Measurements from ENCODE around the gene EXOC8. TPM values are rescaled to one million over a fixed set of nuclear protein-coding genes. Genes with fewer than 3 reads are reported as not detected.

The EXOC8 gene
- total RNA-seq, 2 donors from 2014 or later = 29.8 to 35.9 TPM

DNA sequence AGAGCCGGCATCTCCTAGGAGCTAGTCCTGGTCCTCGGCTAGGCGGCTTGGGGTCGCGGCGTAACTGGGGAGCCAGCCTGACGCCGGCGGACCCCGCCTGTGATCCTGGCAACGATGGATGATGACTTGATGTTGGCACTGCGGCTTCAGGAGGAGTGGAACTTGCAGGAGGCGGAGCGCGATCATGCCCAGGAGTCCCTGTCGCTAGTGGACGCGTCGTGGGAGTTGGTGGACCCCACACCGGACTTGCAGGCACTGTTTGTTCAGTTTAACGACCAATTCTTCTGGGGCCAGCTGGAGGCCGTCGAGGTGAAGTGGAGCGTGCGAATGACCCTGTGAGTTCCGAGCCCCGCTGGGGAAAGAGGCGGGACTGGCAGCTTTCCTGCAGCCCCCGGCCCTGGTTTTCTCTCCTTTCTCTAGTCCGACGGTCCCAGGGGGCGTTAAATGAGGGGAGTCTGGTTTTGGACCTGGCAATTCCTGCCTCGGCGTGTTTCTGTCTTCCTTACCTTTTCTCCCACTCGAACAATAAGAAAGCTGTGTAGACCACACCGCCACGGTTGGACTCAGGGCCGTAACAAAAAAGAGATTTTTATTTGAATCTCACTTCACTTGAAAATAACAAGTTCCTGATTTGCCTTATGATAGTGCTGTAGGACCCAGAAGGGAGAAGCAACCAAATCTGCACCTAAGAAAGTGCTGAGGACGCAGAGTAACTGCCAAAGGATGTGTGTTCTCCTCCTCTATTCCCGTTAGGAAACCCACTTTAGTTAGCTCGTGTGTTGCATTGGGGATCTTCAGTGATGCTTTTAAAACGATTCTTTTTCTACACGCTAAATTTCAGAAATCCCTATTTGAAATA lies 847 bp upstream of the EXOC8 start, which contains the start of gene SPRTN:
SPRTN (plus strand) TSS at position 24 of the 859 bp plus-strand sequence; CDS start at position 115, 91 bp downstream.
- peak within 1 kb of the TSS; percentile 95 for H3K4me3 Mint-ChIP-seq

DNA sequence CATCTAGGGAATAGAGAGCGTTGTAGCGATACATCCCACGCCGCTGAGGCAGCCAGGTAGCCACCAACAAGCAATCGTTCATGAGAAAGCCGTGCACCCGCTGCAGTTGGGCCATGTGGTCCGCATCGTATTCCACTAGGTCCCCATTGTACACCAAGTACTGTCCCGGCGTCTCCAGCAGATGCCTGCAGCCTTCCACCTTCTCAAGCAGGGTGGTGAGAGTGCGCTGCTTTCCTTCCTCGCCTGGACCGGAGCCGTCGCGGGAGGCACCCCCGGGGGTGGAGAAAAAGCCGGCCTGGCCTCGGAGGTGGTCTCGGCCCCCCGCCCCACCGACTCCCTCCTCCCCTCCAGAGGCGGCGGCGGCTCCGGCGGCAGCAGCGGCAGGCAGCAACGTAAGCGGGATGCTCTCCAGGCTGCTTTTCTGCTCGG lies 595 bp downstream of the EXOC8 start:
- Mint-ChIP-seq H3K27me3 (no peaks in the 10 kb centered on the region), H3K4me3 (peak overlapping the region; percentile 95), H3K36me3 (ENCODE audit: low read depth) (peaks cover 8% of the 10 kb centered on the region), H3K27ac (peak overlapping the region; percentile 98), H3K4me1 (peaks cover 40% of the 10 kb centered on the region)
- ATAC-seq (peak; percentile 2), DNase-seq (peak in 2 of 3 donors; percentile 38 to 41)
- no peaks in the 10 kb centered on the region for H3K9me3 ChIP-seq (ENCODE audit: control insufficient read depth, low read length, poor library complexity, severe bottlenecking)

More for the DNA sequence above, 847 bp upstream of the EXOC8 start, which contains the start of gene SPRTN:
- H3K27me3 Mint-ChIP-seq = no peaks in the 10 kb centered on the region
- H3K27ac Mint-ChIP-seq = peak within 1 kb of the TSS; percentile 98
- DNase-seq (no peak), ATAC-seq (no peak)
- no peaks in the 10 kb centered on the region for H3K9me3 ChIP-seq (ENCODE audit: control insufficient read depth, low read length, poor library complexity, severe bottlenecking)
- peaks cover 43% of the 10 kb centered on the region for H3K4me1 Mint-ChIP-seq
- peaks cover 8% of the 10 kb centered on the region for H3K36me3 Mint-ChIP-seq (ENCODE audit: low read depth)

DNA sequence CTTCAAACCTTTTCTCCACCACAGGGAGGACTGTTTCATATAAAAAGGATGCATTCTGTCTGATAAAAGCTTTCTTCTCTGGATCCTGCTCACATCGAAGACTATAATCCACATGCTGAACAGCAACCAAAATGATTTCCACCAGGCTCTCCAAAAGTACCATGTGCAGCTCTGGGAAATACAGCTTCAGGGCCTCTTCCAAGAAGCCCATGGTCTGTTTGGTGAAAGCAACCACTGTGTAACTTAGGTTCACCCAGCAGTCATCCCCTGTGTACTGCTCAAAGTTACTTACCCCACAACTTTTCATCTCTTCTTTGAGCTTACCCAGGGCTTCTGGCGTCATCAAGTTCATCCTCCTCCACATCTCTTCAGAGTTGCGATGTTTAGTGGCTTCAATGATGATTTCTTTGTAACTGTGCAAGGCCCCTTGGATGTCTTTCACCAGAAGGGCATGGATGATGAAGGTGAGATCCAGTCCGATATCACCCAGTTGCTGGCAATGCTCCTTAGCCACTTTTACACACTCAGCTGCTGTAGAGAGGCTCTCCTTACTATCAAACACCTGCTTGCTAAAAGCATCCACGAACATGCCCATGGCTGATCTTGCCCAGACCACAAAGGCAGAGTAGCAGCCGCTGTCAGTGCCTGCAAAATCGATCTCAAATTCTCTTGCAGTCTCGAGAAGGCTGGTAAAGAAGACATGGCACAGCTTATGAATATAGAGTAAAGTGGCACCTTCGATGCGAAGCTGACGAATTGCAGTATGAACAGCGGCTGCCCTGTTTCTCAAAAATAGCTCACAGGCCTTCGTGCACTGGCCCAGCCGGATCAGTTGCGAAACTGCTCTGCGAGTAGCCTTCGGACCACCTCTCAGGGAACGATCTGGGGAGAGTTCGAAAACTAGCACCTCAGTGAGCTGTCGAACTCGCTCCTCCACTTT lies 1.7 kb downstream of the EXOC8 start:
- peaks cover 8% of the 10 kb centered on the region for H3K36me3 Mint-ChIP-seq (ENCODE audit: low read depth)
- H3K9me3 ChIP-seq (ENCODE audit: control insufficient read depth, low read length, poor library complexity, severe bottlenecking) = no peaks in the 10 kb centered on the region
- DNase-seq (no peak), ATAC-seq (no peak)
- no peaks in the 10 kb centered on the region for H3K27me3 Mint-ChIP-seq
- H3K27ac Mint-ChIP-seq = peak overlapping the region; percentile 98
- peak overlapping the region; percentile 95 for H3K4me3 Mint-ChIP-seq
- H3K4me1 Mint-ChIP-seq = peaks cover 44% of the 10 kb centered on the region

DNA sequence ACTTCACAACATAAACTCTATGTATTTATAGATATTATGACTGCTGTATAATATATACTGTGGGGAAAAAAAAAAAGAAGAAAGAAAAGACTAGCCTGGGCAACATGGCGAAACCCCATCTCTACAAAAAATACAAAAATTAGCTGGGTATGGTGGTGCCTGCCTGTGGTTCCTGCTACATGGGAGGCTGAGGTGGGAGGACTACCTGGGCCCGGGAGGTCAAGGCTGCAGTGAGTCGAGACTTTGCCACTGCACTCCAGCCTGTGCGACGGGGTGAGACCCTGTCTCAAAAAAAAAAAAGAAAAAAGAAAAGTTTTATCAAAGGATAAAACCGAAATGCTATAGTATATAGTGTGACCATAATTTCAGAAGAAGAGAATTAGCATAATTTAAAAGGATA lies 2.7 kb downstream of the EXOC8 start:
- DNase-seq = no peak

DNA sequence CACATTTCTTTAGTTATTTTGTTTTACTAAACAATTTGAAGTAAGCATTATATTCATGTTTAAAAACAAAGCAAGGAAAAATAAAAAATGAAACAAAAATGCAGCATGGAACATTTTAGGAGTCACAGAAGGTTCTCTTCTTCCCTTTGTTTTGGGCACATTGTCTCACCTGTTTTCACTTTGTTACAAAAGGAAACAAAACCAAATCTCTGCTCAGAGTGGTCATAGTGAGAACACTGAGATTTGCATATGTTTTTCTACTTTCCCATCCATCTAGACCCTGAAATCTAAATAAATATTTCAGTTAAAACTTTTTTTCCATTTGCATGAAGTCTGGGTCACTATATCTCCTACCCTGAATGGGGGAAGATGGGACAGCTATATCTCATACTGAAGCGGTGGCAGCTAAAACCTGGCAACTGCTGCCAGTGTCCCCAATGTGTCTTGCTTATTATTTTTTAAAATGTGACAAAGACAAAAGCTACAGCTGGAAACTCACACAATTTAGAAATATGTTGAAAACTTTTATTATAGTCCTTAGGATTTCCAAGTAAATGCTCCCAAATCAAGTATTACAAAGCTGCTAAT lies 3.5 kb downstream of the EXOC8 start:
- H3K9me3 ChIP-seq (ENCODE audit: control insufficient read depth, low read length, poor library complexity, severe bottlenecking) = no peaks in the 10 kb centered on the region
- Mint-ChIP-seq H3K27me3 (no peaks in the 10 kb centered on the region), H3K4me3 (peak overlapping the region; percentile 74), H3K27ac (peak overlapping the region; percentile 98), H3K36me3 (ENCODE audit: low read depth) (peaks cover 8% of the 10 kb centered on the region), H3K4me1 (peaks cover 39% of the 10 kb centered on the region)
- ATAC-seq (no peak), DNase-seq (no peak)

More for the DNA sequence above, 2.7 kb downstream of the EXOC8 start:
- Mint-ChIP-seq H3K27me3 (no peaks in the 10 kb centered on the region), H3K4me1 (peaks cover 42% of the 10 kb centered on the region), H3K4me3 (peak overlapping the region; percentile 74), H3K27ac (peak overlapping the region; percentile 98), H3K36me3 (ENCODE audit: low read depth) (peaks cover 8% of the 10 kb centered on the region)
- ATAC-seq = no peak
- H3K9me3 ChIP-seq (ENCODE audit: control insufficient read depth, low read length, poor library complexity, severe bottlenecking) = no peaks in the 10 kb centered on the region

DNA sequence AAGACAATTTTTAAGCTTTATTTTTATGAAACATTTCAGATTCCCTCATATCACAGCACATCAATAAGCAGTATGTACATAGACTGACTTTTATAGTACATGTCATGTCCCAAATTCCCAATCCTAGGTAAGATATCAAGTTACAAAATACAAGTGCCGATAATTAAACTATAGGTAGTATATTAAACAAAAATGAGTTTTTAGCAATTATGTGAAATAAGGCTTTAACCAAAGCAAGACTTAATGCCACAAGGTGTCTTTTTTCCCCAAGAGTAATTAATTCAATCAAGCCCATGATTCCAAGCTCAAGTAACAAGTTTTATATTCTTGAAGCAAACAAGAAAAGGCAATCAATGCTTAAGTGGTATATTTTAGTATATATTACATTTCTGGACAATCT lies 4.9 kb downstream of the EXOC8 start:
- Mint-ChIP-seq H3K36me3 (ENCODE audit: low read depth) (peaks cover 5% of the 10 kb centered on the region), H3K4me1 (peaks cover 30% of the 10 kb centered on the region), H3K27ac (peak overlapping the region; percentile 24), H3K4me3 (no peak overlapping the region), H3K27me3 (no peaks in the 10 kb centered on the region)
- no peaks in the 10 kb centered on the region for H3K9me3 ChIP-seq (ENCODE audit: control insufficient read depth, low read length, poor library complexity, severe bottlenecking)
- no peak for ATAC-seq
- no peak for DNase-seq

DNA sequence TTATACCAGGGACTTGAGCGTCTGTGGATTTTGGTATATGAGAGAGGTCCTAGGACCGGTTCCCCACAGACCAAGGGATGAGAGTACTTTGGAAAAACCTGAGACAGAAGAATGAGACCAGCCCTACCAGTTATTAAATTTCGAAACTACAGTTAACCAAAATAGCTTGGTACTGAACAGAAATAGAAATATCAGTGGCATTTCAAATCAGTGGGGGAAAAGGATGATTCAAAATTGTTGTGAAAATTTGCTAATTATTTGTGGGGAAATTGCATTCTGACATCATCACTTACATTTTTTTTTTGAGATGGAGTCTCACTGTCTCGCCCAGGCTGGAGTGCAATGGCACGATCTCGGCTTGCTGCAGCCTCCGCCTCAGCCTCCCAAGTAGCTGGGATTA lies 8.2 kb downstream of the EXOC8 start:
- DNase-seq (no peak), ATAC-seq (no peak)
- Mint-ChIP-seq H3K4me3 (no peak overlapping the region), H3K4me1 (peaks cover 14% of the 10 kb centered on the region), H3K36me3 (ENCODE audit: low read depth) (no peaks in the 10 kb centered on the region), H3K27ac (no peak overlapping the region), H3K27me3 (no peaks in the 10 kb centered on the region)
- no peaks in the 10 kb centered on the region for H3K9me3 ChIP-seq (ENCODE audit: control insufficient read depth, low read length, poor library complexity, severe bottlenecking)

DNA sequence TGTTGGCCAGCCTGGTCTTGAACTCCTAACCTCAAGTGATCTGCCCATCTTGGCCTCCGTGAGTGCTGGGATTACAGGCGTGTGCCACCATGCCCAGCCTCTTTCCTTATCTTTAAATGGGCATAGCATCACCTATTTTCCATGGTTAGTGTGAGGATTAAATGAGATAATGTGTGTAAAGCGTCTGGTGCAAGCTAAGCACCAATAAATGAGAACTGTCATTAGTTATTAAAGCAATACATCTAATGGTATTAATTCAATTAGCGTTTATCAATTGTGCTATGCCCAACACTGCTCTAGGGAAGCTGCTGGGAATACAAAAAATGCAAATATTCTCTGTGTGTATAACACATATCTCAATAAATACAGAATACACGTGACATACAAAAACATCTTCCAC lies 10.0 kb downstream of the EXOC8 start:
- H3K27ac Mint-ChIP-seq = no peak overlapping the region
- DNase-seq = no peak
- H3K27me3 Mint-ChIP-seq = no peaks in the 10 kb centered on the region
- no peaks in the 10 kb centered on the region for H3K36me3 Mint-ChIP-seq (ENCODE audit: low read depth)
- H3K4me1 Mint-ChIP-seq = peaks cover 12% of the 10 kb centered on the region
- no peaks in the 10 kb centered on the region for H3K9me3 ChIP-seq (ENCODE audit: control insufficient read depth, low read length, poor library complexity, severe bottlenecking)
- no peak for ATAC-seq
- no peak overlapping the region for H3K4me3 Mint-ChIP-seq

DNA sequence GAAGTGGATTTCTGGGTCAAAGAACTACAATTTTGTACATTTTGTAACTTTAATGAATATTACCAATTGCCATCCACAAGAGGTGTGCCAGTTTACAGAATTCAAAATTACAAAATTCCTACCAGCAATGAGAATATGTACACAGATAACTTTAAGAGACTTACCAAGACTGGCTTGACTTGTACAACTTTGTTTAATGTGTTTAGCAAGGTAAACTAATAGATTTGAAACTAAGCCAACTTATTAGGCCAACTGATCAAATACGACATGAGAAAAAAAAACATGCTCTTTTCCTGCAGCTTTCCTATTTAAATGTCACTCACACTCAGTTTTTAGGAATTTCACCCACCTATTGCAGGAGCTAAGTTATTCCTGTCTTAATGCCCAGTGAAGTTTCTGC lies 11.4 kb downstream of the EXOC8 start:
- no peak for ATAC-seq
- Mint-ChIP-seq H3K27ac (no peak overlapping the region), H3K4me3 (no peak overlapping the region), H3K4me1 (peaks cover 6% of the 10 kb centered on the region), H3K27me3 (no peaks in the 10 kb centered on the region), H3K36me3 (ENCODE audit: low read depth) (no peaks in the 10 kb centered on the region)
- no peaks in the 10 kb centered on the region for H3K9me3 ChIP-seq (ENCODE audit: control insufficient read depth, low read length, poor library complexity, severe bottlenecking)
- DNase-seq = no peak

DNA sequence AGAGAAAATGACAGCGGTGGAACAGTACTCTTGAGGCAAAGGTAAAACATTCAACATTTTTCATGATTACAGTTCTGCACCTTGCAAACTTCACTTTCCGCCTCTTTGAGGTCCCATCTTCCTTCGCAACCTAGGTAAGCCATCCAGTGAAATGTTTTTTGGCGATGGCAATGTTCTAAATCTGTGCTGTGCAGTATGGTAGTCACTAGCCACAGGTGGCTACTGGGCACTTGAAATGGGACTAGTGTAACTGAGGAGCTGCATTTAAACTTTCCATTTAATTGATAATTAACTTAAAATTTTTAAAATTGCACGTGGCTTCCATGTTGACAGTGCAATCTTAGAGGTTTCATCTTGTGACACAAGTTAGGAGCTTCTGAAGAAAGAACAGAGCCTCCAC lies 13.0 kb downstream of the EXOC8 start:
- no peak for DNase-seq
- ATAC-seq = no peak
- Mint-ChIP-seq H3K36me3 (ENCODE audit: low read depth) (no peaks in the 10 kb centered on the region), H3K4me1 (peaks cover 3% of the 10 kb centered on the region), H3K27ac (no peak overlapping the region), H3K27me3 (no peaks in the 10 kb centered on the region), H3K4me3 (no peak overlapping the region)
- H3K9me3 ChIP-seq (ENCODE audit: control insufficient read depth, low read length, poor library complexity, severe bottlenecking) = no peaks in the 10 kb centered on the region

DNA sequence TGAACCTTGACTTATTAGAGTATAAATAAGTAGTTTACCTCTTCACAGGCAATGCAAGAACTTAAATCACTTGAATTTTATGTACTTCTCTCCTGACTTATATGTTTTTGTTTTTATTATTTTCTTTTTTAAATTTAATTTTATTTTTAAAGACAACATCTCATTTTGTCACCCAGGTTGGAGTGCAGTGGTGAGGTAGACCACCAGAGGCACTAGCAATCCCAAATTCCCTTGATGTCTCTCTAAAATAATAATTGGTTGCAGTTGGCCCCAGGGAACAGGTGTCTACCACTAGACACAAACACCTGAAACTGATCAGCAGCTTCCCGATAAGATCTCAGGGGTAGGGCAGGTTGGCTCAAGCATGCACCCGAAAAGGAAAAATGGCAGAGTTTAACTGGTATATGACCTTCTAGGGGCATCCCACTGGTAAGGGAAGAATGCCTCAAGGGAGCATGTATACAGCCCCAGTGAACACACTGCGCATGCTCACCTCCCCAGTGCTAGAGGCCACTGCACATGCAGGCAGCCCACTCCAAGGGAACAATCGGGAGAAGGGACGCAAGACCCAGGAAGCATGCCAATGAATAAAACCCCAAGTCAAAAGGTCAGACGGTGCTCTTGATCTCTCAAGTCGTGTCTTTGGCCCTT lies 14.6 kb downstream of the EXOC8 start:
- ATAC-seq = no peak
- DNase-seq = no peak

DNA sequence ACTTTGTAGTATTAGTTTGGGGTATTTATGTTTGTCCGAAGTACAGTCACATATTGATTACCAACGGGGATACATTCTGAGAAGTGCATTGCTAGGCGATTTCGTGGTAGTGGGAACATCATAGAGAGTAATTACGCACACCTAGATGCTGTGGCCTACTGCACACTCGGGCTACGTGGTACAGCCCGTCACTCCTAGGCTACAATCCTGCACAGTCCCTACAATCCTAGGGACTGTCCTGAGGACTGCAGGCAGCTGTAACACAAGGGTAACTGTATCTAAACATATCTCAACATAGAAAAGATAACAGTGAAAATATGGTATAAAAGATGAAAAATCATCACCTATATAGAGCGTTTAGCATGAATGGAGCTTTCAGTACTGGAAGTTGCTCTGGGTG lies 18.6 kb downstream of the EXOC8 start:
- Mint-ChIP-seq H3K36me3 (ENCODE audit: low read depth) (no peaks in the 10 kb centered on the region), H3K4me1 (peaks cover 4% of the 10 kb centered on the region), H3K27me3 (no peaks in the 10 kb centered on the region), H3K27ac (no peak overlapping the region), H3K4me3 (no peak overlapping the region)
- ATAC-seq (no peak), DNase-seq (no peak)
- H3K9me3 ChIP-seq (ENCODE audit: control insufficient read depth, low read length, poor library complexity, severe bottlenecking) = no peaks in the 10 kb centered on the region

More for the DNA sequence above, 14.6 kb downstream of the EXOC8 start:
- Mint-ChIP-seq H3K27me3 (no peaks in the 10 kb centered on the region), H3K4me1 (no peaks in the 10 kb centered on the region), H3K4me3 (no peak overlapping the region), H3K36me3 (ENCODE audit: low read depth) (no peaks in the 10 kb centered on the region), H3K27ac (no peak overlapping the region)
- H3K9me3 ChIP-seq (ENCODE audit: control insufficient read depth, low read length, poor library complexity, severe bottlenecking) = no peaks in the 10 kb centered on the region
